ENCODE data around the gene MORN1.

The MORN1 gene

GRCh38 chr1:2402420-2402819, 11.1 kb upstream of the MORN1 start:
- Histone ChIP-seq H3K79me2 (ENCODE audit: low read length) (no peaks in the 10 kb centered on the region), H3K27me3 (replicated peaks; ENCODE audit: insufficient read depth, low read length) (no peaks in the 10 kb centered on the region), H3K36me3 (replicated peaks; ENCODE audit: insufficient read depth, low read length) (no peaks in the 10 kb centered on the region), H3K9ac (ENCODE audit: low read length) (no peak overlapping the region), H3K4me2 (ENCODE audit: low read depth, low read length) (no peak overlapping the region), H2AFZ (ENCODE audit: low read length) (no peak overlapping the region), H3K27ac (ENCODE audit: low read length) (no peak overlapping the region), H3K4me3 (ENCODE audit: low read length) (no peak overlapping the region), H3F3A (ENCODE audit: insufficient read depth, low read length) (peaks cover 7% of the 10 kb centered on the region; the same call in 1 of the 2 replicates), H3K9me2 (replicated peaks; ENCODE audit: insufficient read depth, low read length) (no peaks in the 10 kb centered on the region), H4K20me1 (ENCODE audit: insufficient read depth, low read length) (no peaks in the 10 kb centered on the region), H3K9me3 (replicated peaks; ENCODE audit: insufficient read depth, low read length) (no peaks in the 10 kb centered on the region), H3K4me1 (ENCODE audit: low read length) (no peaks in the 10 kb centered on the region)
- DNase-seq, result no peak
- TF ChIP-seq, protein P1, sequence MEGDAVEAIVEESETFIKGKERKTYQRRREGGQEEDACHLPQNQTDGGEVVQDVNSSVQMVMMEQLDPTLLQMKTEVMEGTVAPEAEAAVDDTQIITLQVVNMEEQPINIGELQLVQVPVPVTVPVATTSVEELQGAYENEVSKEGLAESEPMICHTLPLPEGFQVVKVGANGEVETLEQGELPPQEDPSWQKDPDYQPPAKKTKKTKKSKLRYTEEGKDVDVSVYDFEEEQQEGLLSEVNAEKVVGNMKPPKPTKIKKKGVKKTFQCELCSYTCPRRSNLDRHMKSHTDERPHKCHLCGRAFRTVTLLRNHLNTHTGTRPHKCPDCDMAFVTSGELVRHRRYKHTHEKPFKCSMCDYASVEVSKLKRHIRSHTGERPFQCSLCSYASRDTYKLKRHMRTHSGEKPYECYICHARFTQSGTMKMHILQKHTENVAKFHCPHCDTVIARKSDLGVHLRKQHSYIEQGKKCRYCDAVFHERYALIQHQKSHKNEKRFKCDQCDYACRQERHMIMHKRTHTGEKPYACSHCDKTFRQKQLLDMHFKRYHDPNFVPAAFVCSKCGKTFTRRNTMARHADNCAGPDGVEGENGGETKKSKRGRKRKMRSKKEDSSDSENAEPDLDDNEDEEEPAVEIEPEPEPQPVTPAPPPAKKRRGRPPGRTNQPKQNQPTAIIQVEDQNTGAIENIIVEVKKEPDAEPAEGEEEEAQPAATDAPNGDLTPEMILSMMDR (IDR thresholded peaks at IDR 0.05; ENCODE audit: low read length), result no peak
- TF ChIP-seq EZH2 (optimal IDR thresholded peaks at IDR 0.05; ENCODE audit: low read depth, low read length) (no peak), EZH2phosphoT487 (IDR thresholded peaks at IDR 0.05; ENCODE audit: low read length) (no peak)

GRCh38 chr1:2400950-2401649, 9.7 kb upstream of the MORN1 start:
- Histone ChIP-seq H3K79me2 (ENCODE audit: low read length) (peaks cover 4% of the 10 kb centered on the region; the same call in 1 of the 2 replicates), H3K9ac (ENCODE audit: low read length) (no peak overlapping the region), H3K27ac (ENCODE audit: low read length) (no peak overlapping the region), H3K4me2 (ENCODE audit: low read depth, low read length) (no peak overlapping the region), H4K20me1 (ENCODE audit: insufficient read depth, low read length) (no peaks in the 10 kb centered on the region), H3K4me3 (ENCODE audit: low read length) (no peak overlapping the region), H3F3A (ENCODE audit: insufficient read depth, low read length) (peaks cover 7% of the 10 kb centered on the region; the same call in 1 of the 2 replicates), H3K4me1 (ENCODE audit: low read length) (no peaks in the 10 kb centered on the region), H3K9me2 (replicated peaks; ENCODE audit: insufficient read depth, low read length) (no peaks in the 10 kb centered on the region), H3K9me3 (replicated peaks; ENCODE audit: insufficient read depth, low read length) (no peaks in the 10 kb centered on the region), H3K27me3 (replicated peaks; ENCODE audit: insufficient read depth, low read length) (no peaks in the 10 kb centered on the region), H2AFZ (ENCODE audit: low read length) (no peak overlapping the region), H3K36me3 (replicated peaks; ENCODE audit: insufficient read depth, low read length) (no peaks in the 10 kb centered on the region)
- no peak for TF ChIP-seq EZH2phosphoT487 (IDR thresholded peaks at IDR 0.05; ENCODE audit: low read length)
- TF ChIP-seq, protein P1 (IDR thresholded peaks at IDR 0.05; ENCODE audit: low read length), result no peak
- no peak for TF ChIP-seq EZH2 (optimal IDR thresholded peaks at IDR 0.05; ENCODE audit: low read depth, low read length)
- no peak for DNase-seq

DNA sequence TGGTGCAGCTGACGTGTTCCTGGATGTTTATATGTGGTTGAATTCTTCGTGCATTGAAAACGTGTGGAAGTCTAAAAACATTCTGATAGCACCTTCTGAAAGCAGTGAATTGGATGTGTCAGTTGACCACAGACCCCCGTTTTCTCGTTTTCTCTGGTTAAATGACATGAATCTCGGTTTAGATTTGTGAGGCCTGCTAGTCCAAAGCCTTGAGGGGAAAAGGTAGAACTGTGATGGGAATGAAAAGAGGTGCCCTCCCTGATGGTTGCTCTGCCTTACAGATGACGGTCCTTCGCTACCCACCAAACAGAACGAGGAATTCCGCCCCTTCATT, 9.2 kb upstream of the MORN1 start:
- Histone ChIP-seq H3K36me3 (replicated peaks; ENCODE audit: insufficient read depth, low read length) (0 out of 2 replicates have a peak, but pooled peaks cover 2% of the 10 kb centered on the region), H2AFZ (ENCODE audit: low read length) (no peak overlapping the region), H3K4me3 (ENCODE audit: low read length) (no peak overlapping the region), H3K4me1 (ENCODE audit: low read length) (no peaks in the 10 kb centered on the region), H3K79me2 (ENCODE audit: low read length) (peaks cover 9% of the 10 kb centered on the region), H4K20me1 (ENCODE audit: insufficient read depth, low read length) (no peaks in the 10 kb centered on the region), H3K9me2 (replicated peaks; ENCODE audit: insufficient read depth, low read length) (no peaks in the 10 kb centered on the region), H3K27me3 (replicated peaks; ENCODE audit: insufficient read depth, low read length) (no peaks in the 10 kb centered on the region), H3K27ac (ENCODE audit: low read length) (no peak overlapping the region), H3K9ac (ENCODE audit: low read length) (no peak overlapping the region), H3F3A (ENCODE audit: insufficient read depth, low read length) (peaks cover 5% of the 10 kb centered on the region; the same call in 1 of the 2 replicates), H3K9me3 (replicated peaks; ENCODE audit: insufficient read depth, low read length) (no peaks in the 10 kb centered on the region), H3K4me2 (ENCODE audit: low read depth, low read length) (no peak overlapping the region)
- TF ChIP-seq, protein P1 (IDR thresholded peaks at IDR 0.05; ENCODE audit: low read length), result no peak
- TF ChIP-seq EZH2phosphoT487 (IDR thresholded peaks at IDR 0.05; ENCODE audit: low read length) (no peak), EZH2 (optimal IDR thresholded peaks at IDR 0.05; ENCODE audit: low read depth, low read length) (no peak)
- DNase-seq, result no peak

All from MM.1S (cell line).